Activated T-cell treated with anti-CD3 and anti-CD28 coated beads, Interleukin-2, amount 50 U/mL, for 4 hours (primary cell): ENCODE results near the gene UBASH3A. TPM values are rescaled to one million over a fixed set of nuclear protein-coding genes. Genes with fewer than 3 reads are reported as not detected.
A peak's percentile ranks its signal among the peaks of the same experiment; 100 is the strongest.

ENCODE experiments used
- ATAC-seq, 2 donors: fragments of 200-7000 bp; cut with Tn5 transposase; one replicate each; pipeline ENCODE4 v1.10.0; 2021
- DNase-seq: peaks from one replicate; pipeline ENCODE4 v3.0.0-alpha.2; 2020
- H3K27me3 Mint-ChIP-seq: one replicate; pipeline ENCODE4 v1.8.0; 2021; ENCODE audit warnings: low read depth, mixed read lengths
- H3K36me3 Mint-ChIP-seq: one replicate; pipeline ENCODE4 v1.8.0; 2022; ENCODE audit warnings: mixed read lengths; ENCODE audit not compliant: insufficient read depth
- H3K4me1 Mint-ChIP-seq: one replicate; pipeline ENCODE4 v1.8.0; 2021; ENCODE audit warnings: low read depth, mixed read lengths
- H3K4me3 Mint-ChIP-seq: one replicate; pipeline ENCODE4 v1.8.0; 2021; ENCODE audit warnings: mild to moderate bottlenecking, moderate library complexity, mixed read lengths
- H3K9me3 Mint-ChIP-seq: one replicate; pipeline ENCODE4 v1.8.0; 2021; ENCODE audit warnings: mixed read lengths
- total RNA-seq, 3 donors: library from RNA; stranded (reverse); gene quantifications; one replicate each; pipeline ENCODE4 v1.2.1, GENCODE V29; 2021

UBASH3A gene
- total RNA-seq, 3 donors from 2014 or later, result 8.8 to 13.7 (median 11.3) TPM

DNA sequence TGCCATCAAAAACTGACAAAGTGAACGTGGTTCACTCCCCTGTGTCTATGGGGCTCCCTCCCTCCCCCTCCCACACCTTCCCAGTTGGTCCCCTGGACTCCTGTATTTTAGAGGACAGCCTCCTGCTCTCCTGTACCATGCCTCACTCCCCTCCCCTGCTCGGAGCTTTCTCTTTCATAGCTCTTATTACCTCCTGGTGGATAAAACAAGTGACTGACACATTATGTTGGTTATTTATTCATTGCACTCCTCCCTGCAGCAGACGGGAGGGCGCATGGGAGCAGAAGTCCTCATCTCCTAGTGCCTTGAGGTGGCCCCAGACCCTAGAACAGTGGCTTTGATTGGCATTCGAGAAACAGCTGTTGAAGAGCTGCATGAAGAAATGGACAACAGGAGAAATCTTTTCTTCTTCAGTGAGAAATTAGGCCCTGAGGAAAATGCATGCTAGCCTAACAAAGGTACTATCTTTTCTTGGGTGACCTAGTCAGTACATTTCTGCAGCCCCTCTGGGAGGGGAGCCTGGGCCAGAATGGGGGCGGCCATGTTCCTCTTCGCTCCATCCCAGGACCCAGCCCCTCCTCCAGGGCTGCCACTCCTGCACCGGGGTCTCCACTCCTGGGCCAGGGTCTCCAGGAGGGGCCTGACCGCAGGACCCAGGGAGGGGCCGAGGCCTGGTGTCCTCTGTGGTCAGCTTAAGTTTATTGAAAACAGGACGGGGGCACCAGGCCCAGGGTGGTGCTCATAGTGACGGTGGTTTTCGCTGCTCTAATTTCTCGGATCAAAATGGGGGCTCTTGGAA, 36.1 kb upstream of the UBASH3A start:
- H3K36me3 Mint-ChIP-seq, result no peaks in the 10 kb centered on the region
- ATAC-seq (no peak), DNase-seq (no peak)
- no peaks in the 10 kb centered on the region for H3K9me3 Mint-ChIP-seq
- no peaks in the 10 kb centered on the region for H3K4me1 Mint-ChIP-seq
- no peaks in the 10 kb centered on the region for H3K27me3 Mint-ChIP-seq
- H3K4me3 Mint-ChIP-seq, result no peak overlapping the region

DNA sequence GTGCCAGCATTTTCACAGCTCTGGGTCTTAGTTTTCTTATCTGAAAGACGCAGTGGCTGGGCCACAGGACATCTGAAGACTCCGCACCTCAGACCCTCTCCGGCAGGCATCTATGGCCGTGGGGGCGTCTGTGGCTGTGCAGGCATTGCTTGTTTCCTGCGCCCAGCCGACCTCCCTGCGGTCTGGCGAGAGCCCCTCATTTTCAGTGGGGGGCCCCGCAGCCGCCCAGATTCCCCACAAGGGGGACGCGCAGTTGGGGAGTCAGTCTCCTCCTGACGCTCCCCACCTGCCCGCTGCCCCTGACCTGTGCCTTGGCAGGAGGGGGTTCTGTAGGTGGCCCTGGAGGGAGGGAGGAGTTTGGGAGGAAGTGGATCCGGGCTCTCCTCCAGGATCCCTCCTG, 33.9 kb upstream of the UBASH3A start:
- DNase-seq (no peak), ATAC-seq (no peak)
- H3K4me3 Mint-ChIP-seq, result no peak overlapping the region
- H3K27me3 Mint-ChIP-seq, result no peaks in the 10 kb centered on the region
- no peaks in the 10 kb centered on the region for H3K9me3 Mint-ChIP-seq
- H3K4me1 Mint-ChIP-seq, result peaks cover 11% of the 10 kb centered on the region
- no peaks in the 10 kb centered on the region for H3K36me3 Mint-ChIP-seq

- peaks cover 11% of the 10 kb centered on the region for H3K4me1 Mint-ChIP-seq
Observed at GRCh38 chr21:42370894-42371654, 32.6 kb upstream of the UBASH3A start.

GRCh38 chr21:42373196-42373907, 30.4 kb upstream of the UBASH3A start:
- DNase-seq (peak; percentile 21), ATAC-seq (peak; percentile 82 to 86)
- no peak overlapping the region for H3K4me3 Mint-ChIP-seq
- H3K36me3 Mint-ChIP-seq, result no peaks in the 10 kb centered on the region
- H3K27me3 Mint-ChIP-seq, result no peaks in the 10 kb centered on the region
- no peaks in the 10 kb centered on the region for H3K9me3 Mint-ChIP-seq
- peaks cover 11% of the 10 kb centered on the region for H3K4me1 Mint-ChIP-seq

More at GRCh38 chr21:42370894-42371654, 32.6 kb upstream of the UBASH3A start:
- no peak overlapping the region for H3K4me3 Mint-ChIP-seq
- H3K27me3 Mint-ChIP-seq, result no peaks in the 10 kb centered on the region
- ATAC-seq, result no peak
- no peaks in the 10 kb centered on the region for H3K36me3 Mint-ChIP-seq
- no peak for DNase-seq
- no peaks in the 10 kb centered on the region for H3K9me3 Mint-ChIP-seq

DNA sequence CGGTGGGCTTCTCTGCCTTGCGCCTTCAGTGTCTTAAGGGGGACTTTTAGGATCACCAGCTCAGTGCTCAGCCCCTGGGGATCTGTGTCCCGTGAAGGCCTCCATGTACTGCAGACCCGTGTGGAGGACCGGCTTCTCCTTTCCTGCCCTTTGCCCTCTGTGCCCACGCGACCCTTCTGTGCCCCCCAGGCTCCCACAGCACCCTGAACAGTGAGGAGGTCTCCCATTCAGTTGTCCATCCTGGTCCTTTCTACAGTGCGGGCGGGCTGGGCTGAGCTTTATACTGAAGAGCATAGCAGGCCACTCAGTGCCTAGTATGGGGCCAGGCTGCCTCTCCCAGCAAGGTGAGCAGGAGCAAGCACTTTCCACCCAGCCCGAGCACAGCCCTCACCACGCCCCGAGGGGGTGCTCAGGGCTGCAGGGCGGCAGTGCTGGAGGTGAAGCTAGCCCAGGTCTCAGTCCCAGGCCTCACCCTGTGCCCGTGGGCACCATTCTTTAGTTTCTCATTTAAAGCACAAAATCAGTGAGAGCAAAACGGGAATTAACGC, 29.7 kb upstream of the UBASH3A start:
- Mint-ChIP-seq H3K4me3 (no peak overlapping the region), H3K36me3 (no peaks in the 10 kb centered on the region), H3K9me3 (no peaks in the 10 kb centered on the region), H3K27me3 (no peaks in the 10 kb centered on the region), H3K4me1 (peaks cover 11% of the 10 kb centered on the region)
- DNase-seq (no peak), ATAC-seq (no peak)

DNA sequence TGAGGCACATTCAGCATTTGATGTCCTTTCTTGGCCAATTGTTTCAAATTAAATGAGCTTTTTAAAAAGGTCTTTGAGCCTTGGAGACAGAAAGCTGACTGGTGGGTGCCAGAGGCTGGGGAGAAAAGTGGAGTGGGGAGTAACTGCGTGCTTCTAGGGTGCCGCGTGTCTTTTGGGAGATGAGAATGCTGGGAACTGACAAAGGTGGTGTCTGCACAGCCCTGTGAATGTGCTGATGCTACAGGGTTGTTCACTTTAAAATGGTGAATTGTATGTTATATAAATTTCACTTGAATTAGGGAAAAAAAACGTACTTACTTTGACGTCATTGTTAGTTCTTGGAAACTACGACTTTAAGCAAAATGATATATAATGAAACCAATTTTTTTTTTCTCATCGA, 29.2 kb upstream of the UBASH3A start:
- DNase-seq (no peak), ATAC-seq (peak in 1 of 2 donors; percentile 24)
- Mint-ChIP-seq H3K4me1 (peaks cover 11% of the 10 kb centered on the region), H3K9me3 (no peaks in the 10 kb centered on the region), H3K27me3 (no peaks in the 10 kb centered on the region), H3K4me3 (no peak overlapping the region), H3K36me3 (no peaks in the 10 kb centered on the region)

DNA sequence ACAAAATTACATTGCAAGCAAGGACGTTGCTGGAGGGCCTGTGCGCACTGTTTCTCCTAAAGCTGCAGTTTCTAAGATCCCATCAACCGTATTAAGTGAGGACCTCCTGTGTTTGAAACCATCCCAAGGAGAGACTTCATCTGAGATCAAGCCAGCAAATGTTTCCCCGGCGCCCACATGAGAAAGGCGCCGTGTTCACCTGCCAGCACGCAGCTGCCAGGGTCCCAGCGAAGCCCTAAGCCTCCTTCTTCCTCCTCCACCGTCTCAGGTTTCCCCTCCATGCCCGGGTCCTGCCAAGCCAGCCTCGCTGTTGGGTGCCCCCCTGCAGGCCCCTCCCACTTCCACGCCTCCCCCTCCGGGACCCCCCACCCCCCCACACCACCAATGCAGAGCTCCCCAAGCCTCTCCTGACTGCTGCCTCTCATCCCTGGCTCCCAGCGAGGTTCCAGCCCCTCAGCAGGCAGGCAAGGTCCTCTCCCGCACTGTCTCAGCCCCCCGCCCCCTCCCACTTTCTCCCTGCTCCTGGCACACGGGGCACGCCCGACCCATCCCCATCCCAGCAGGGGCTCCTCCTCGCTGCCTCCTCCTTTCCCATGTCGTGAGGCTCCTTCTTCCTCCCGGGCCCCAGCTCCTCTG, 28.7 kb upstream of the UBASH3A start:
- no peaks in the 10 kb centered on the region for H3K9me3 Mint-ChIP-seq
- no peak for DNase-seq
- peaks cover 11% of the 10 kb centered on the region for H3K4me1 Mint-ChIP-seq
- no peak overlapping the region for H3K4me3 Mint-ChIP-seq
- H3K36me3 Mint-ChIP-seq, result no peaks in the 10 kb centered on the region
- H3K27me3 Mint-ChIP-seq, result no peaks in the 10 kb centered on the region
- ATAC-seq, result peak in 1 of 2 donors; percentile 19

DNA sequence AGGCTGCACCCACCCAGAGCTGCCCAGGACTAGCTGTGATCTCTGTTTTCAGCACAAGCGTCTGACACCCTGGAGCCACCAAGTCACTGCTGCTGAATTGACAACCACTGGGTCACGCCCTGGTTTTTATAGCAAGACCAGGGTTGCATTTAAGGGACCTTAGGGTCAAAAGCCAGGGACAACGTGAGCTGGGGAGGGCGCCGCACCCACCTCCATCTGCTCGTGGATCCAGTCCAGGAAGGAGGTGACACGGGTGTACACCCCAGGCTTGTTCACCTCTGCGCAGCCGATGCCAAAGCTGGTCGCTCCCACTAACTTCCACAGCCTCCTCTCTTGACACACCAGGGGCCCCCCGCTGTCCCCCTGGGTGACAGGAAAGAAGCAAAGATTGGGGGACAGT, 28.2 kb upstream of the UBASH3A start:
- ATAC-seq, result no peak
- no peak for DNase-seq
- no peaks in the 10 kb centered on the region for H3K9me3 Mint-ChIP-seq
- no peaks in the 10 kb centered on the region for H3K27me3 Mint-ChIP-seq
- no peak overlapping the region for H3K4me3 Mint-ChIP-seq
- peaks cover 11% of the 10 kb centered on the region for H3K4me1 Mint-ChIP-seq
- H3K36me3 Mint-ChIP-seq, result no peaks in the 10 kb centered on the region

DNA sequence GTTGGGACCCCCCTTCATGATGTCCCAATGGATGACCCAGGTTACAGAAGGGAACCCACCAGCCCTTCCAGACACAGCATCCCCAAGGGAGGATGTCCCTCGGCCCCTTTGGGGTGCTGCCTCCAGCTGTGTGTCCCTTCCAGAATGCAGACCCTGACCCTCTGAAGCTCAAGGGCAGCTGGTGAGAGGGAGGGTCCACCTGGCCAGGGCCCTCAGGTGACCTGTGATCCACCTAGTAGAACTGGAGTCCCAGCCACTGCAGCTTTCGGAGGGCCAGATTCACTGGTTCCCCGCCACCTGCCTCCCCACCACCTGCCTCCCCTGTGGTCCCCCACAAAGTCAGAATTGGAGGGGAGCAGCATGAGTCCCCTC, 27.8 kb upstream of the UBASH3A start:
- Mint-ChIP-seq H3K4me1 (peaks cover 11% of the 10 kb centered on the region), H3K36me3 (no peaks in the 10 kb centered on the region), H3K27me3 (no peaks in the 10 kb centered on the region), H3K4me3 (no peak overlapping the region), H3K9me3 (no peaks in the 10 kb centered on the region)
- DNase-seq, result no peak
- no peak for ATAC-seq

GRCh38 chr21:42376338-42376982, 27.2 kb upstream of the UBASH3A start:
- DNase-seq (no peak), ATAC-seq (no peak)
- Mint-ChIP-seq H3K9me3 (peaks cover 1% of the 10 kb centered on the region), H3K36me3 (peaks cover under 1% of the 10 kb centered on the region), H3K4me1 (peaks cover 11% of the 10 kb centered on the region), H3K4me3 (no peak overlapping the region), H3K27me3 (no peaks in the 10 kb centered on the region)

GRCh38 chr21:42377211-42377950, 26.3 kb upstream of the UBASH3A start:
- Mint-ChIP-seq H3K9me3 (peaks cover 10% of the 10 kb centered on the region), H3K4me1 (peaks cover 15% of the 10 kb centered on the region), H3K27me3 (no peaks in the 10 kb centered on the region), H3K36me3 (peaks cover 5% of the 10 kb centered on the region), H3K4me3 (no peak overlapping the region)
- DNase-seq (no peak), ATAC-seq (no peak)

DNA sequence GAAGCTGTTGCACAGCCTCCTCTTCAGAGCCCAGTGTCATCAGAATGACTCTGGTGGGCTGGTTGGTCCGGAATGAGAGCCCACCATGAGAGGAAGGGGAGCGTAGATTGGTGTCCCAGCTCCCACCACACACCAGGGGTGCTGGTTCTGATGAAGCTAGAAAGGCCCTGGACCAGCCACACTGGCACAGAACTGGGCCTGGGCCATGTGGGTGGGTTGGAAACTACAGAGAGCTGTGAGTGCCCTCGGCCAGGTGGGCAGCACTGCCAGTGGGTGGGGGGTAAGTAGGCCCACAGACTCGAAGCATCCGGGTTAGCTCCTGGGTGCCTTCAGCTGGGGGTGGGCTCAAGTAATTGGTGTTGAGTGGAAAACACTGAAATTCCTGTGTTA, 25.8 kb upstream of the UBASH3A start:
- Mint-ChIP-seq H3K4me1 (peaks cover 14% of the 10 kb centered on the region), H3K36me3 (peaks cover 6% of the 10 kb centered on the region), H3K9me3 (peaks cover 14% of the 10 kb centered on the region), H3K4me3 (no peak overlapping the region), H3K27me3 (no peaks in the 10 kb centered on the region)
- DNase-seq (no peak), ATAC-seq (no peak)

DNA sequence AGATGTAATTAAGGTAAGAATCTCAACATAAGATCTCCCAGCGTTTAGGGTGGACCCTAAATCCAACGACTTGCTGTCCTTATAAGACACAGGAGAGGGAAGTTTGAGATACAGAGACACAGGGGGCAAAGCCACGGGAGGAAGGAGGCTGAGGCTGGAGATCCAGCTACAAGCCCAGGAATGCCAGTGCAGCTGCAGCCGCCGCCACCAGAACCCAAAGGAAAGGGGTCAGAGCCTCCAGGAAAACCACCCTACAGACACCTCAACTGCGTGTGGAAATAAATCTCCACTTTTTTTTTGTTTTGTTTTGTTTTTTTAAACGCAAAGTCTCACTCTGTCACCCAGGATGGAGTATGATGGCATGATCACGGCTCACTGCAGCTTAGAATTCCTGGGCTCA, 25.3 kb upstream of the UBASH3A start:
- DNase-seq (no peak), ATAC-seq (no peak)
- Mint-ChIP-seq H3K4me3 (no peak overlapping the region), H3K27me3 (no peaks in the 10 kb centered on the region), H3K4me1 (peaks cover 9% of the 10 kb centered on the region), H3K9me3 (peaks cover 14% of the 10 kb centered on the region), H3K36me3 (peaks cover 6% of the 10 kb centered on the region)
